T-helper 2 cell treated with Interferon-gamma antibody and Interleukin-4, amounts not matched to agents 5 μg/mL and 100 μg/mL, for 36 hours (primary cell): ENCODE measurements around the gene TBC1D10B.
A peak's percentile ranks its signal among the peaks of the same experiment; 100 is the strongest.

Experiments used
- DNase-seq: peaks from one replicate; pipeline ENCODE4 v3.0.0; 2021; ENCODE audit warnings: low spot score
- H3K27ac Mint-ChIP-seq: one replicate; pipeline ENCODE4 v1.8.0; 2021; ENCODE audit warnings: mild to moderate bottlenecking, mixed read lengths
- H3K27me3 Mint-ChIP-seq: one replicate; pipeline ENCODE4 v1.8.0; 2021; ENCODE audit warnings: low read depth, mixed read lengths
- H3K36me3 Mint-ChIP-seq: one replicate; pipeline ENCODE4 v1.8.0; 2021; ENCODE audit warnings: low read depth, mixed read lengths
- H3K4me1 Mint-ChIP-seq: one replicate; pipeline ENCODE4 v1.8.0; 2021; ENCODE audit warnings: low read depth, mixed read lengths
- H3K4me3 Mint-ChIP-seq: one replicate; pipeline ENCODE4 v1.8.0; 2022; ENCODE audit warnings: mild to moderate bottlenecking, moderate library complexity, mixed read lengths
- H3K9me3 Mint-ChIP-seq: one replicate; pipeline ENCODE4 v1.8.0; 2021; ENCODE audit warnings: mixed read lengths

The TBC1D10B gene

DNA sequence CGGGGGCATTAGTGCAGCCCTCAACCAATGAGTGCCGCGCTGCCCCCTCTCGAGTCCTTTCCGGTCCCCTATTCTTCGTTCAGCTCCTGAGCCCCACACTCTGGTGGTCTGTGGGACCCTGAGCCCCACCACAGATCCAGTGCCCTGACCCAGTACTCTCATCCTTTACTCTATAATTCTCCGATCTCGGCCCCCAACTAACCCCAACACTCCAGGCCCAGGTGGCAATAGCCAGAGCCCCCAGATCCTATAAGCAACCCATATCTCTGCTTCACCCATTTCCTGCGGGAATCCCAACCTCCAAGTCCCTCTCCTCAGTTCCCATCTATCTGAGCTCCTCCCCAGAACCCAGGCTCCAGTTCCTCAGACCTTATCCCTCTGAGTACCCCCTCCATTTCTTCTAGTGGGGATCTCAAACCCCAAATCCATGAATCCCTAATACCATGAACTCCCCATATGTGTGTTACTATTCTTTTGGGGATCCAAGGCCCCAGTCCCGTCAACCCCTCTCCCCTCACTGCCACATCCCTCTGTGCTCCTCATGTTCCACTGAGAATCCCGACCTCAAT is 1.0 kb upstream of the TBC1D10B start:
- Mint-ChIP-seq H3K27ac (peak overlapping the region; percentile 91), H3K27me3 (no peaks in the 10 kb centered on the region), H3K9me3 (no peaks in the 10 kb centered on the region), H3K4me1 (peaks cover 29% of the 10 kb centered on the region), H3K4me3 (peak overlapping the region; percentile 90), H3K36me3 (peaks cover 15% of the 10 kb centered on the region)
- no peak for DNase-seq

DNA sequence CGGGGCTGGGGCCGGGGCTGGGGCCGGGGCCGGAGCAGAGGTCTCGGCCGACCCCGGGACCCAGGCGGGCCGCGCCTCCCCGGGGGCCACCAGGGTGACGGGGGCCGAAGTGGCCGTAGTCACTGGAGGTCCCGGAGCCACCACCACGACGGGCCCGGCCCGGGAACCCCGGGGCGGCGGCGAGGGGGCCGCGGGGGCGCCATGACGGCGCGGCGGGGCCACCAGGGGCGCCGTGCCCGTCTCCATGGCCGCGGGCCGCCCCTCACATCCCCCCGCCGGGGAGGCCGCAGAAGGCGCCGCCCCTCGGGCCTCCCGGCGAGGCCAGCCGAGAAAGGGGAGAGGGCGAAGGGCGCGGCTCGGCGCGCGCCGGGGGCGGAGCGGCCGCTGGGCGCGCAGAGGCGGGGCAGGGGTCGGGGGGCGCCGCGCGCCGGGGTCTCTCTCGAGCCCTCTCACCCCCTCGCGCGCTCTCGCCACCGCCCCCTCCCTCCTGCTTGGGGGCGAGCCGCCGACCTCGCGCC is 297 bp downstream of the TBC1D10B start:
- peaks cover 36% of the 10 kb centered on the region for H3K4me1 Mint-ChIP-seq
- H3K27me3 Mint-ChIP-seq: no peaks in the 10 kb centered on the region
- peak overlapping the region; percentile 90 for H3K4me3 Mint-ChIP-seq
- H3K36me3 Mint-ChIP-seq: peaks cover 21% of the 10 kb centered on the region
- no peaks in the 10 kb centered on the region for H3K9me3 Mint-ChIP-seq
- H3K27ac Mint-ChIP-seq: peak overlapping the region; percentile 91
- DNase-seq: no peak

DNA sequence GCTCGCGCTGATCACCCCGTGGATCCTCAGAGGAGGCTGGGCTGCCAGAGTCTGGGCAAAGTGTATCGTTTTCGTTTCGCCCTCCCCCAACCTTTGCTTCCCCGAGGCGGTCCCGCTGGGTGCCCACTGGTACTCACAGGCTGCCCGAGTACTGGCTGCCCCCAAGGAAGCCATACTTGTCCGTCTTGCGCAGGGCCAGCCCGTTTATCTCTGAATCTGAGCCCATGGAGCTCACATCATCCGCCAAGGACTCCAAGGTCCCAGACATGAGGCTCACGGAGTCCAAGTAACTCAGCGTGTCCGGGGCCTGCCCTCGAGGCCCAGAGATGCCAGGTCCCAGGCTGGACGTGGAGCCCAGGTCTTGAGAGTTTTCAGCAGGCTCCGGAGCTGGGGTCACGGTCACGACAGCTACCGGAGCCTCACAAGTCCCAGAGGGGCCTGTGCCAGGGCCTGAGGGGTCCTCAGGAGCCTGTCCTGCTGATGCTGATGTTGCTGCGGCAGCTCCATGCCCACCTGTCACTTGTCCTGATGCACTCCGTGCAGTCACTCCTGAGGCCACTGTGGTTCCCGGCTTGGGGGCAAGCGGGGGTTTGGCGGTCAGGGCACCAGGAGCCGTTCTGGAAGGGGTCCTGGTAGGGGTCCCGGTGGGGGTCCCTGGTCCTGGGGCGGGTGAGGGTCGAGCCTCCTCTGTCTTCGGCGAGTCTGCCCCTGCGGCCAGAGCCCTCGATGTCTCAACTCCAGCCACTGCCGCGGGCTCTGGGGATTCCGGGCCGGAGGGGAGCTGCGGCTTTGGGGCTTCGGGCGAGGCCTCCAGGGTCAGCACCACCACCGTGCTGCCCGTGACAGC is 980 bp downstream of the TBC1D10B start:
- Mint-ChIP-seq H3K4me3 (peak overlapping the region; percentile 89), H3K27me3 (no peaks in the 10 kb centered on the region), H3K36me3 (peaks cover 26% of the 10 kb centered on the region), H3K4me1 (peaks cover 37% of the 10 kb centered on the region), H3K27ac (peak overlapping the region; percentile 37), H3K9me3 (no peaks in the 10 kb centered on the region)
- DNase-seq: no peak

DNA sequence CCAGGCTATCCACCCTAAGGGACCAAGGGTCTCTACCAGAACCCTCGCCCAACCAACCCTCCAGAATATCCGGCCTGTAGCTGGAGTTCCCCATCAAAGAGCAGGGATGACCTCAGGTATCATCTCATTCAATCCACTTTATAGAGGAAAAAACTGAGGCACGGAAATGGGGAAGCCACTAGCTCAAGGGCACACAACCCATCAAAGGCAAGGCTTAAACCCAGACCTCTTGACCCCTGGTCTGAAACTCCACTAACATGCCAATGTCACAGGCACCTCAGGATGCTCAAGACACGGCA is 1.6 kb downstream of the TBC1D10B start:
- H3K9me3 Mint-ChIP-seq: no peaks in the 10 kb centered on the region
- peak overlapping the region; percentile 89 for H3K4me3 Mint-ChIP-seq

DNA sequence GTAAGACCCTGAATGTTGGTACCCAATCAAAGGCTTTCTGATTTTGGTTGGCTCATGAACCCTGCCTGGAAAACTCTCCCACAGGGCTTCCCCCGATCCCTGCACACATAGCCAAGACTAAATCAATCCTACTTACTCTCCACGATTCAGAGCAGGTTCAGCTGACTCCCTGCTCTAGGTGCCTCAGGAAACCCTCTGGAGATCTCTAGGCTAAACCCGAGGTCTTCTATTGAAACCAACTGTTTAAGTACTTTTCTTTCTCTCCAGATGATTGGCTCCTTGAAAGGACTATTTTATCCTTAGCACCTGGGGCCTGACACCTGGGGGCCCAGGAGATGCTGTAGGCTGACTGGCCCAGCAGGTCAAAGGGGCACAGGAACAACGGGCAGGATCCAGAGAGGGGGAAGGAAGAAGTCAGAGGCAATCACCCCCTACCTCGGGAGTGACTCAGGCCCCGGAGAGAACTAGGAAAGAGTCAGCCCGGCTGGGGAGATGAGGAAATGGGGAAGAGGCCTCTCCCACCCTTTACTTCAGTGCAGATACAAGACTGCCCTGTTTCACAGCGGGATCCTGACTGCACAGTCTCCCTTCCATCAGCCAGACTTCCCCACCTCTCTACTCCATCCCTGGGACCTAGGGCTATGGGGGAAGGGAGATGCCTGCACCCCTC is 2.0 kb downstream of the TBC1D10B start:
- no peaks in the 10 kb centered on the region for H3K27me3 Mint-ChIP-seq
- H3K4me3 Mint-ChIP-seq: peak overlapping the region; percentile 89
- H3K4me1 Mint-ChIP-seq: peaks cover 37% of the 10 kb centered on the region
- peak overlapping the region; percentile 37 for H3K27ac Mint-ChIP-seq
- peaks cover 30% of the 10 kb centered on the region for H3K36me3 Mint-ChIP-seq
- no peak for DNase-seq
- no peaks in the 10 kb centered on the region for H3K9me3 Mint-ChIP-seq

More for the DNA sequence above, 1.6 kb downstream of the TBC1D10B start:
- H3K27ac Mint-ChIP-seq: peak overlapping the region; percentile 37
- peaks cover 37% of the 10 kb centered on the region for H3K4me1 Mint-ChIP-seq
- H3K27me3 Mint-ChIP-seq: no peaks in the 10 kb centered on the region
- DNase-seq: no peak
- peaks cover 28% of the 10 kb centered on the region for H3K36me3 Mint-ChIP-seq

- Mint-ChIP-seq H3K36me3 (peaks cover 36% of the 10 kb centered on the region), H3K9me3 (no peaks in the 10 kb centered on the region), H3K27ac (peak overlapping the region; percentile 28), H3K4me3 (peak overlapping the region; percentile 89), H3K4me1 (peaks cover 39% of the 10 kb centered on the region), H3K27me3 (no peaks in the 10 kb centered on the region)
- no peak for DNase-seq
Measured at GRCh38 chr16:30367349-30368009, 2.8 kb downstream of the TBC1D10B start.

- H3K9me3 Mint-ChIP-seq: no peaks in the 10 kb centered on the region
- H3K36me3 Mint-ChIP-seq: peaks cover 39% of the 10 kb centered on the region
- no peak for DNase-seq
- no peaks in the 10 kb centered on the region for H3K27me3 Mint-ChIP-seq
- no peak overlapping the region for H3K27ac Mint-ChIP-seq
- H3K4me1 Mint-ChIP-seq: peaks cover 34% of the 10 kb centered on the region
- peak overlapping the region; percentile 89 for H3K4me3 Mint-ChIP-seq
Measured at GRCh38 chr16:30366511-30366910, 3.8 kb downstream of the TBC1D10B start.

GRCh38 chr16:30365200-30365599 is 5.1 kb downstream of the TBC1D10B start:
- Mint-ChIP-seq H3K27me3 (no peaks in the 10 kb centered on the region), H3K4me3 (no peak overlapping the region), H3K36me3 (peaks cover 49% of the 10 kb centered on the region), H3K4me1 (peaks cover 28% of the 10 kb centered on the region), H3K27ac (no peak overlapping the region), H3K9me3 (no peaks in the 10 kb centered on the region)
- no peak for DNase-seq

DNA sequence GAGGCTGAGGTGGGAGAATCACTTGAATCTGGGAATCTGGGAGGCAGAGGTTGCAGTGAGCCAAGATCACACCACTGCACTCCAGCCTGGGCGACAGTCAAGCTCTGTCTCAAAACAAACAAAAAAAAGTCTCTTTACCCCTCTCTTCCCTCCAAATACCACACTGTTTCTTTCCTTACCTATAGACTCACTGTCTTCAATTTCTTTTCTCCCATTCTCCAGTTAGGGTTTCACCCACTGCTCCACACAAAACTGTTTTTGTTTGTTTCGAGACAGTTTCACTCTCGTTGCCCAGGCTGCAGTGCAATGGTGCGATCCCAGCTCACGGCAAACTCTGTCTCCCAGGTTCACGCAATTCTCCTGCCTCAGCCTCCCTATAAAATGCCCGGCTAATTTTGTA is 9.1 kb downstream of the TBC1D10B start:
- Mint-ChIP-seq H3K4me3 (no peak overlapping the region), H3K4me1 (peaks cover 16% of the 10 kb centered on the region), H3K36me3 (peaks cover 48% of the 10 kb centered on the region), H3K27ac (no peak overlapping the region), H3K27me3 (no peaks in the 10 kb centered on the region), H3K9me3 (no peaks in the 10 kb centered on the region)
- no peak for DNase-seq

DNA sequence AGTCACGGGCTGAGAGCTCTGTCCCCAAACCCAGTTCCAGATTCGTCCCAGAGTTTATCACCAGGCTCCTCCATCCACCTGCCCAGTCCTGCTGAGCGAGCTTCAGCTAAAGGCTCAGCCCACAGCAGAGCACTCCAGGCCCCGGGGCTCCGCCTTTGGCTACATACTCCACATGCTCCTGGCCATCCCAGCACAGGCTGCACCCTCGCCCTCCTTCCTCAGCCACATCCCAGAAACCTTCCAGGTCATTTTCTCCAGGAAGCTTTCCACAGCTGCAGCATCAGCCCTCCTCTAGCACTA is 10.5 kb downstream of the TBC1D10B start:
- H3K27me3 Mint-ChIP-seq: no peaks in the 10 kb centered on the region
- H3K27ac Mint-ChIP-seq: peak overlapping the region; percentile 46
- peaks cover 21% of the 10 kb centered on the region for H3K4me1 Mint-ChIP-seq
- H3K4me3 Mint-ChIP-seq: no peak overlapping the region
- peaks cover 45% of the 10 kb centered on the region for H3K36me3 Mint-ChIP-seq
- H3K9me3 Mint-ChIP-seq: no peaks in the 10 kb centered on the region
- DNase-seq: no peak

DNA sequence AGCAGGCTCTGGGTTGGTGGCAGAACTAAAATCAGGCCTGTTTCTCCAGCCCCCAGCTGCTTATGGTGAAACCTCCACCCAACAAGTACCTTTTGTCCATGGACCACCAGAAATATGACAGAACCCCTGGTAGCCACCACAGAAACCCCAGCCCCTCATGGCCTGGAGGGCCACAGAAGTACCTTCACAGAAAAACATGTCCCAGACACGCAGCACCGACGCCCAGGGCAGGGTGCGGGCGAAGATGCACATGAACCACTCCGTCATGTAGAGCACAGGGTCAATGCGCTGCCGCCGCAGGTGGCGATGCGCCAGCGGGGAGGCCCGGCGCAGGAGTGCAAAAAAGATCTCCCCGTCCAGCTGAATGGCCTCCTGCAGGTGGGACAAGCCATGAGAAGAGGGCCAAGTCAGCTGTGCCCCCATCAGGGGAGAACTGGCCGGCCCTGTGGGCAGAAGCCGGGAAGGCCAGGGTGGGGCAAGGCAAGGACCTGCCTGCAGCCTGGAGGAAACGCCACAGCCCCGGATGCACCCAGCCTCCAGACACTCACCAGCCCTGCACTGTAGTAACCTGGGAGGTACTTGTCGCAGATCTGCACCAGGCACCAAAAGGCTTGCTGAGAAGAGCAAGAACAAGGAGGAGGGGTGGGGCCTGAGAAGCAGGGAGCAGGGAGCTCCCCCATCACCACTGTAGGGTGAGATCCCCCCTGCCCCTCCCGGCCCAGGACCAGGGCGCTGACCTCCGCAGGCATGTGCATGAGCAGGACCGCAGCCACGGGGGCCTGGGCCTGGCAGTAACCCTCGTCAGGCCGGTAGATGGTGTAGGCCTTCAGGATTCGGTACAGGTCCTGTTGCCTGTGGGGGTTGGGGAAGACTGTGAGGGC is 11.1 kb downstream of the TBC1D10B start:
- no peak overlapping the region for H3K27ac Mint-ChIP-seq
- H3K9me3 Mint-ChIP-seq: no peaks in the 10 kb centered on the region
- no peak for DNase-seq
- peaks cover 22% of the 10 kb centered on the region for H3K4me1 Mint-ChIP-seq
- H3K27me3 Mint-ChIP-seq: no peaks in the 10 kb centered on the region
- H3K36me3 Mint-ChIP-seq: peaks cover 43% of the 10 kb centered on the region
- no peak overlapping the region for H3K4me3 Mint-ChIP-seq

DNA sequence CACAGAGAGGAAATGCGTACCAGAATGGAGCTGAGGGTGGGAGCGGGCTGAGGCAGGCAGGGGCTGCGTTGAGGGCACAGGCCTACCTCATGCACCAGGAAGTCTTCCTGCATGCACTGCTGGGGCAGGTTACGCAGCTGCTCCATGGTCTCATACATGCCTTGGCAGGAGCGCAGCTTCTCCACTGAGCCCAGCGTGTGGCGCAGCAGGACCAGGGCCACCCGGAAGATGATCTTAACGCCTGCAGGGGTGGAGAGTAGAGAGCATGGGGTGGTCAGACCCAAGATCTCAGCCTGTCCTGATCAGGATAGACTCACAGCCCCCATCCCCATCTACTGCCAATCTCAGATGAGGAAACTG is 11.7 kb downstream of the TBC1D10B start:
- Mint-ChIP-seq H3K4me1 (peaks cover 24% of the 10 kb centered on the region), H3K27ac (no peak overlapping the region), H3K9me3 (no peaks in the 10 kb centered on the region), H3K27me3 (no peaks in the 10 kb centered on the region), H3K4me3 (no peak overlapping the region), H3K36me3 (peaks cover 49% of the 10 kb centered on the region)
- no peak for DNase-seq
